ENCODE measurements around the gene WDCP. TPM values are rescaled to one million over a fixed set of nuclear protein-coding genes. Genes with fewer than 3 reads are reported as not detected.

The WDCP gene
- total RNA-seq, 1 experiment from 2014 or later, result 36.9 TPM

DNA sequence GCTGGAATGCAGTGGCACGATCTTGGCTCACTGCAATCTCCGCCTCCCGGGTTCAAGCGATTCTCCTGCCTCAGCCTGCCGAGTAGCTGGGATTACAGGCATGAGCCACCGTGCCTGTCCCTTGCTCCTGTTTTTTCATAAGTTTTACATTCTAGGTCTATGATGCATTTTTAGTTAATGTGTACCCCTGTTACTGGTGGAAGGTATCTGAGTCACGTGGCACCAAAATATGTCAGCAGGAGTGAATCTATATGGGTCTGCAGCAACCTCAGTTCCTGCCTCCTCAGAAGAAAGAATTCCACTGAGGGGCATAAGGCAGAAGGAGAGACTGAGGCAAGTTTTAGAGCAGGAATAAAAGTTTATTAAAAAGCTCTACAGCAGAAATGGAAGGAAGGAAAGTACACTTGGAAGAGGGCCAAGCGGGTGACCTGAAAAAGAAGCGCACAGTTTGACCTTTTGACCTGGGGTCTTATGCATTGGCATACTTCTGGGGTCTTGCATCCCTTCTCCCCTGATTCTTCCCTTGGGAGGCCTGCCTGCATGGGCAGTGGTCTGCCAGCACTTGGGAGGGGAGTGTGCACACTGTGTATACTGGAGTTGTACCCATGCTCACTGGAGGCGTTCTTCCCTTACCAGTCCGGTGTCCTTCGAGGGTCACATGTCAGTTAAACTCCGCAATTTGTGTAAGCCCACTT, 38.4 kb downstream of the WDCP start:
- H3K56ac ChIP-seq (ENCODE audit: insufficient read length, low read depth, low read length), result no peak overlapping the region
- Mint-ChIP-seq H3K36me3 (ENCODE audit: insufficient read depth in 1 of 3, low read depth in 3 of 3) (no peaks in the 10 kb centered on the region; a peak in 1 of 7 replicates), H3K4me1 (peaks cover 20 to 21% of the 10 kb centered on the region in 2 experiments), H3K27me3 (ENCODE audit: low read depth) (peaks cover 15% of the 10 kb centered on the region), H3K9me3 (no peaks in the 10 kb centered on the region), H3K4me3 (peak overlapping the region; percentile 60 to 62; a peak in 2 of 5 replicates), H3K27ac (peak overlapping the region in 1 of 3 experiments; percentile 85; a peak in 2 of 7 replicates)
- H3K4me1 ChIP-seq (ENCODE audit: insufficient read depth, low read length), result no peaks in the 10 kb centered on the region; the same call in 1 of the 2 replicates
- H2BK5ac ChIP-seq (ENCODE audit: insufficient read length, low read length), result no peak overlapping the region
- no peaks in the 10 kb centered on the region; the same call in 1 of the 2 replicates for H3K27me3 ChIP-seq (ENCODE audit: insufficient read depth, low read length)
- H3K4me2 ChIP-seq (ENCODE audit: insufficient read depth, insufficient read length, low read length), result no peak overlapping the region
- H2AFZ ChIP-seq (ENCODE audit: low read length), result no peak overlapping the region
- DNase-seq, result no peak
- no peak overlapping the region for H4K91ac ChIP-seq (ENCODE audit: insufficient read length, low read depth, low read length)
- no peak overlapping the region for H2BK15ac ChIP-seq (ENCODE audit: low read depth, low read length)
- no peaks in the 10 kb centered on the region for H3K79me1 ChIP-seq (ENCODE audit: insufficient read depth, low read depth, low read length, poor library complexity, severe bottlenecking)
- H3K9me3 ChIP-seq (ENCODE audit: control insufficient read depth, low read depth, low read length), result no peaks in the 10 kb centered on the region
- no peak overlapping the region for H3K4ac ChIP-seq (ENCODE audit: low read depth, low read length)
- no peak overlapping the region for H4K5ac ChIP-seq (ENCODE audit: insufficient read length, low read depth, low read length)
- no peaks in the 10 kb centered on the region for H3K79me2 ChIP-seq (ENCODE audit: insufficient read depth, low read length)
- no peak overlapping the region for H3K9ac ChIP-seq (ENCODE audit: extremely low read depth, insufficient read length, low read length)
- WGBS (ENCODE audit: extremely low coverage, insufficient read length, low lambda C conversion rate), result no CpG with 5 or more reads among the region's 13 CpGs
- no peak overlapping the region for H3T11ph ChIP-seq (ENCODE audit: low read length)
- no peaks in the 10 kb centered on the region for H3K23me2 ChIP-seq (ENCODE audit: insufficient read length, low read depth, low read length, poor library complexity, severe bottlenecking)
- H2BK20ac ChIP-seq (ENCODE audit: low read depth, low read length, poor library complexity, severe bottlenecking), result no peak overlapping the region
- no peak overlapping the region for H3K14ac ChIP-seq (ENCODE audit: insufficient read depth, low read length)
- TF ChIP-seq, protein P1, sequence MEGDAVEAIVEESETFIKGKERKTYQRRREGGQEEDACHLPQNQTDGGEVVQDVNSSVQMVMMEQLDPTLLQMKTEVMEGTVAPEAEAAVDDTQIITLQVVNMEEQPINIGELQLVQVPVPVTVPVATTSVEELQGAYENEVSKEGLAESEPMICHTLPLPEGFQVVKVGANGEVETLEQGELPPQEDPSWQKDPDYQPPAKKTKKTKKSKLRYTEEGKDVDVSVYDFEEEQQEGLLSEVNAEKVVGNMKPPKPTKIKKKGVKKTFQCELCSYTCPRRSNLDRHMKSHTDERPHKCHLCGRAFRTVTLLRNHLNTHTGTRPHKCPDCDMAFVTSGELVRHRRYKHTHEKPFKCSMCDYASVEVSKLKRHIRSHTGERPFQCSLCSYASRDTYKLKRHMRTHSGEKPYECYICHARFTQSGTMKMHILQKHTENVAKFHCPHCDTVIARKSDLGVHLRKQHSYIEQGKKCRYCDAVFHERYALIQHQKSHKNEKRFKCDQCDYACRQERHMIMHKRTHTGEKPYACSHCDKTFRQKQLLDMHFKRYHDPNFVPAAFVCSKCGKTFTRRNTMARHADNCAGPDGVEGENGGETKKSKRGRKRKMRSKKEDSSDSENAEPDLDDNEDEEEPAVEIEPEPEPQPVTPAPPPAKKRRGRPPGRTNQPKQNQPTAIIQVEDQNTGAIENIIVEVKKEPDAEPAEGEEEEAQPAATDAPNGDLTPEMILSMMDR (conservative IDR thresholded peaks at IDR 0.05), result no peak
- no peaks in the 10 kb centered on the region for H4K20me1 ChIP-seq (ENCODE audit: control insufficient read depth, insufficient read depth, insufficient read length)
- no peak overlapping the region for H3K23ac ChIP-seq (ENCODE audit: insufficient read length, low read depth, low read length)
- no peak overlapping the region for H3K27ac ChIP-seq (ENCODE audit: insufficient read length, low read depth, low read length)
- H4K8ac ChIP-seq (replicated peaks; ENCODE audit: insufficient read length, low read depth, low read length), result no peak overlapping the region
- no peak overlapping the region for H2BK120ac ChIP-seq (ENCODE audit: low read depth, low read length, poor library complexity, severe bottlenecking)
- H3K18ac ChIP-seq (ENCODE audit: insufficient read length, low read depth, low read length), result no peak overlapping the region
- H2BK12ac ChIP-seq (ENCODE audit: insufficient read length, low read depth, low read length), result no peak overlapping the region
- H2AK5ac ChIP-seq (ENCODE audit: insufficient read length, low read length), result no peak overlapping the region
